CD4-positive, alpha-beta T cell treated with Interleukin-4 for 1 hour (primary cell): ENCODE results near the gene NOSIP.
A peak's percentile ranks its signal among the peaks of the same experiment; 100 is the strongest.

Experiments
- DNase-seq, 2 donors: peaks; one replicate each; pipeline ENCODE4 v3.0.0-alpha.2; 2020 to 2022

Gene NOSIP

DNA sequence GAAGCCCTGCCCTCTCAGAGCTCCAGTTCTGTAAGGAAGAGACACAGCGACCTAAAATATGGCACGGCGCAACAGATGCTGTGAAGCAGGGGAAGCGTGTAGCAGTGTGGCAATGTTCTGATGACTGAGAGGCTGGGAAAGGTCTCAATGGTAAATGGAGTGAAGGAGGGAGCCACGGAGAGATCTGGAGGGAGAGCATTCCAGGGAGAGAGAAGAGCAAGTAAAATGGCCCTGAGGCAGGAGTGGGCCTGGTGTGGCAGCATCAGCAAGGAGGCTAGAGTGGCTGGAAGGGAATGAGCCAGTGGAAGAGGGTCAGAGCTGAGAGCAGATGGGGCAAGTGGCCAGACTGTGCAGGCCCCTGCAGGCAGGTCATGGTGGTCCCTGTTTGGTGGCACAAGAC is 36.2 kb downstream of the NOSIP start:
- no peak for DNase-seq

DNA sequence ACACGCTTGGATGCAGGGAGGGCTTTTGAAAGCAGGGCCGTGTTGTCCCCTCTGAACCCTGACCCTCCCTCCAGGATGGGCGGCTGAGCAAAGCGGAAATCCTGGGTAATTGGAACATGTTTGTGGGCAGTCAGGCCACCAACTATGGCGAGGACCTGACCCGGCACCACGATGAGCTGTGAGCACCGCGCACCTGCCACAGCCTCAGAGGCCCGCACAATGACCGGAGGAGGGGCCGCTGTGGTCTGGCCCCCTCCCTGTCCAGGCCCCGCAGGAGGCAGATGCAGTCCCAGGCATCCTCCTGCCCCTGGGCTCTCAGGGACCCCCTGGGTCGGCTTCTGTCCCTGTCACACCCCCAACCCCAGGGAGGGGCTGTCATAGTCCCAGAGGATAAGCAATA is 37.3 kb downstream of the NOSIP start:
- no peak for DNase-seq

DNA sequence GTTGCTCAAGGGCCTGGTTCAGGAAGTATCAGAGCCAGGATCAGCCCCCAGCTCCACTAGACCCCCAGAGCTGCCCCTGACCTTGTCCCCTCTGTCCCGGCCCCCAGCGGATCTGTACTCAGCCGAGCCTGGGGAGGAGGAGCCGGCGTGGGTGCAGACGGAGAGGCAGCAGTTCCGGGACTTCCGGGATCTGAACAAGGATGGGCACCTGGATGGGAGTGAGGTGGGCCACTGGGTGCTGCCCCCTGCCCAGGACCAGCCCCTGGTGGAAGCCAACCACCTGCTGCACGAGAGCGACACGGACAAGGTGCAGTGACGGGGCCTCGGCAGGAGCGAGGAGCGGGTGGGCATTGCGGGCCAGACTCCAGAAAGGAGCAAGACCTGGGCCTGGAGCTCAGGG is 37.9 kb downstream of the NOSIP start:
- no peak for DNase-seq

DNA sequence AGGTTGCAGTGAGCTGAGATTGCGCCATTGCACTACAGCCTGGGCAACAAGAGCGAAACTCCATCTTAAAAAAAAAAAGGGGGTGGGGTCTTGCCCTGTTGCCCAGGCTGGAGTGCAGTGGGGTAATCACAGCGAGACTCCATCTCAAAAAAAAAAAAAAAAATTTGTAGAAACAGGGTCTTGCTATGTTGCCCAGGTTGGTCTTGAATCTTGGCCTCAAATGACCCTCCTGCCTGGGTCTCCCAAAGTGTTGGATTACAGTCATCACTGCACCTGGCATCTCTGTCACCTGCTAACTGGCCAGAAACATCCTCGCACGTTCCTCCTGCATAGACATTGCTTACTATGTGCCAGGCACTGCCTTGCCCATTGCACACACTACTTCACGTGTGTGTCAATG is 38.4 kb downstream of the NOSIP start:
- DNase-seq: no peak

DNA sequence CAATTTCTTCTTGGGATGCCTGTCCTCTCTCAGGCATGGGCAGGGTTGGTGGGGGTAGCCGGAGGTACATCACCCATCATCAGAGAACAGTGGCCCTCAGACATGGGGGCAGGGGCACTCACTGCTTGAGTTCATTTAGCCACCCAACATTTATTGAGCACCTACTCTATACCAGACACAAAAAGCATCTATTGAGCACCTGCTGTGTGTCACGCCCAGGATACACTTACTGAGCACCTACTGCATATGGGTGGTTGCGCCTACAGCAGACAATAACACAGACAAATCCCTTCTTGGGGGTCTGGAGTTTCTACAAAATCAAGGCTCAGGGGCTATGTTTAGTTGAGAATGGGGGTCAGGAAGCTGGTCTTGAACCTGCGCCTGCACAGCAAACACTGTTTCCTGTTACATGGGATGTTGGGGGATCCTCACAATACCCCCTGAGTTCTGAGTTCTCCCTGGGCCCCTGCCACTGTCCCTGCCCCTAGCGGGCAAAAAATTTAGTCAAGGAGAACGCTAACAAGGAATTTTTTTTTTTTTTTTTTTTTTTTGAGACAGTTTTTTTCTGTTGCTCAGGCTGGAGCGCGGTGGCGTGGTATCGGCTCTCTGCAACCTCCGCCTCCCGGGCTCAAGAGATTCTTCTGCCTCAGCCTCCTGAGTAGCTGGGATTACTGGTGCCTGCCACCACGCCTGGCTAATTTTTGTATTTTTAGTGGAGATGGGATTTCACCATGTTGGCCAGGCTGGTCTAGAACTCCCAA is 41.0 kb downstream of the NOSIP start:
- DNase-seq: no peak

DNA sequence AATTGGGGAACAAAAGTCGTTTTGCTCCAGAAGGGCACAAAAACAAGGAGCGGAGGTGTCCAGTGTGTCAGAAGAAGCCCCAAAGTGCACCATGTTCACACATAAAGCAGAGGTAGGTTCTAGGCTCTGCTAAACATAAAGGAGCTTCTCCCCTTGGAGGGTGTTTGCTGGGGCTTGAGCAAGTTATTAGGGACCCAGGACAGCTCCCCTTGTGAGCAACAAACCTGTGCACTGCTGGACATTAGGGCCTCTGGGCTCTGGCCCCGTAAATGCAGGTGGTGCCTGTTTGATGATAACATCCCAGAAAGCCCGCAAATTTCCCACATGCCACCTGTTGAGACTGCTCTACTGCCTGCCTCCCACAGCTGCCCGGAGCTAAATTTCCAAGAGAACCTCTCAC is 41.7 kb downstream of the NOSIP start:
- no peak for DNase-seq

DNA sequence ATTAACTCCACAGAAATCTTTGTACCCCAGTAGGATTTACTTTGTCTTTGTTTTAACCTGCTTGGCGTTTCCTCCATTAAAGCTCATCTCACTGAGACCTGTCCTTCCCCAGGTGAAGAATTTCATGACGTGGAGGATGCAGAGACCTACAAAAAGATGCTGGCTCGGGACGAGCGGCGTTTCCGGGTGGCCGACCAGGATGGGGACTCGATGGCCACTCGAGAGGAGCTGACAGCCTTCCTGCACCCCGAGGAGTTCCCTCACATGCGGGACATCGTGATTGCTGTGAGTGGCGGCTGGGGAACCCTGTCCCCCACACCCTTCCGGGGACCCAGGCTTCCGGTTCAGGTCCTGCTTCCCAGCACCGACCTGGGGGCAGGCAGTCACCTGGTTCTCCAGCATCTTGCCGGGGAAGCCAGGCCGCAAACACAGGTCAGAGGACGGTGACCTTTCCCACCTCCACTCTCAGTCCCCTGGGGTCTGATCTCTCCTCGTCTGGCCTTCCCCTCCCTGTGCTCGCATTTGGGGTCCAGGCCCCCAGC is 43.4 kb downstream of the NOSIP start:
- no peak for DNase-seq

DNA sequence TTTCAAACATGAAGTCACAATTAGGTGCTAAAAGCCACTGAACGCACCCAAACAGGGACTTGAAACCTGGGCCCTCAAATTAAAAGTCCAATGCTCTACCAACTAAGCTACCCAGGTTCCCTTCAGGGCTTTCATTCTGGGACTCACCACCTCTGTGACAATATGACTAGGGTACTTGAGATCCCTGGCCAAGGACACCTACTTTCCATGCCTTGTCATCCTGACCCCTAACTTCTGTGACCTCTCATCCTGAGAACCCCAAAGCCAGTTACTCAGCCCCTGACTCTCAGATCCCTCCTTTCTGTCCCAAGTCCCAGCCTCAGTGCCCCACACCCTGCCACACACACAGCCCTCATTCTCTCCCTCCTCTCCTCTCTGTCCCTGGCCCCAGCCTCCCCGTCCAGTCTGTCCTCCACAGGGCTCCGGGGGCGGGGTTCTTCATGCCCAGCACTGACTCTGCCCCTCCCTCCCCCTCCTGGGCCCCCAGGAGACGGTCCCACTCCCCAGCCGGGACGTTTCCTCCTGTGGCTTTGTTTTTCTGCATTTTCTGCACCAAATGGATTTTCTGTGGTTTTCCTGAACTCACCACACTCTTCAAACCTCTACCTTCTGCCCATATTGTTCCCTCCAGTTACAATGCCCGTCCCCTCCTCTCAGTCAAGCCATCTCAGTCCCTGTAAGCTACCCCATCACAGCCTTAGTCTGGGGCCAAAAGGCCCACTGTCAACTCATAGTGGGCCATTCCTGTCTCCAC is 45.5 kb downstream of the NOSIP start:
- DNase-seq: peak in 1 of 2 donors; percentile 10

DNA sequence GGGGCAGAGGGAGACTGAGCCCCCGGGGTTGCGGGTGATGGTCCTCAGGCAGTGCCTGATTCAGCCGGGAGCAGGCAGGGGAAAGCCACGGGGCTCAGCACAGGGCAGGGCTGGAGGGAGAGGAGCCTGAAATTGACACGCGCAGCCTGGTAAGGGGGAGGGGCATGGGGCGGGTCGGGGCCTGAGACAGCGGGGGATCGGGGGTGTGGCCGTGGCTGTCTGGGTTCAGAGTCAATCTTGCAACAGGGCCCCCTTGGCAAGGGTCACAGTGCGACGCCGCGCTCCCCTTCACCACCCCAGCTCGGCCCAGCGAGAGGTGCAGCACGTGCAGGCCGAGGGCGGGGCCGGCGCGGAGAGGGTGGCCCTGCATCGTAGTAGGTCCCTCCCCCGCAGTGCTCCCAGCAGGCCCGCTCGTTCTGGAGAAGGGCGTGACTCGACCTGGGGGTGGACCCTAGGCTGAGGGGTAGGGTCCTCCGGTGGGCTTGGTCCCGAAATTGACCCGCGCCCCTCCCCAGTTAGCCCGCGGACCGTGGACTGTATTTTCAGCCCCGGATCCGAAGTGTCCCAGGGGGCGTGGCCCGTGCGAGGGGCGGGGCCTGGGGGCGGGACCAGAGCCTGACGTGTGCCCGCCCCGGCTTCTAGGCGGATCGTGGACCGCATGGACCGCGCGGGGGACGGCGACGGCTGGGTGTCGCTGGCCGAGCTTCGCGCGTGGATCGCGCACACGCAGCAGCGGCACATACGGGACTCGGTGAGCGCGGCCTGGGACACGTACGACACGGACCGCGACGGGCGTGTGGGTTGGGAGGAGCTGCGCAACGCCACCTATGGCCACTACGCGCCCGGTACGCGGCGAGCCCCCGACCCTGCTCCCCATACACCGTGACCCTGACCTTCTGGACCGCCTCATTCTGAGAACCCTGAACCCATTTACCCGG is 46.5 kb downstream of the NOSIP start:
- DNase-seq: peak; percentile 83 to 85

DNA sequence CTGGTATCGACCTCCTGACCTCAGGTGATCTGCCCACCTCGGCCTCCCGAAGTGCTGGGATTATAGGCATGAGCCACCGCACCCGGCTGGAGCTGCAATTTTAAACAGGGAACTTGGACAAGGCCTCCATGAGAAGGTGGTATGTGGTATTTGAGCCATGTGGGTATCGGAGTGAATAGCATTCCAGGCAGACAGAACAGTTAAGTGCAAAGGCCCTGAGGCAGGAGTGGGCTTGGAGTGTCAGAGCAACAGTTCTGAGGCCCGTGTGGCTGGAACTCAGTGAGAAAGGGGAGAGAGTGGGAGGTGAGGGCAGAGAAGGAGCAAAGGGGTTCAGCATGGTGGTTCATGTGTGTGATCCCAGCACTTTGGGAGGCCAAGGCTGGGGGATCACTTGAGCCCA is 49.6 kb downstream of the NOSIP start:
- no peak for DNase-seq

DNA sequence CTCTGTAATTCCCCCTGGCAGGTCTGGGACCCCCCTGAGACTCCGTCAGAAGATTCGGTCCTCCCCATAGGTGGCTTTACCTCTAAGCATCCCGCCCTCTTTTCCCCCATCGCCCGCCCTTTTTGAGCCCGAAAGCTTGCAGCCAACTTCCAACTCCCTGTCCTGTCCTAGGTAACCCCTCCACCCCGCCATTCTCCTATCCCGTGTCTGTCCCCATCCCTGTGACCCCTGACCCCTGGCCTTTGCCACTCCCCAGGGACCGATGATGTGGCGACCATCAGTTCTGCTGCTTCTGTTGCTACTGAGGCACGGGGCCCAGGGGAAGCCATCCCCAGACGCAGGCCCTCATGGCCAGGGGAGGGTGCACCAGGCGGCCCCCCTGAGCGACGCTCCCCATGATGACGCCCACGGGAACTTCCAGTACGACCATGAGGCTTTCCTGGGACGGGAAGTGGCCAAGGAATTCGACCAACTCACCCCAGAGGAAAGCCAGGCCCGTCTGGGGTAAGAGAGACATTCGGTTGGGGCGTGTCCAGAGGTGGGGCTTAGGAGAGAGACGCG is 52.1 kb downstream of the NOSIP start:
- DNase-seq: no peak

DNA sequence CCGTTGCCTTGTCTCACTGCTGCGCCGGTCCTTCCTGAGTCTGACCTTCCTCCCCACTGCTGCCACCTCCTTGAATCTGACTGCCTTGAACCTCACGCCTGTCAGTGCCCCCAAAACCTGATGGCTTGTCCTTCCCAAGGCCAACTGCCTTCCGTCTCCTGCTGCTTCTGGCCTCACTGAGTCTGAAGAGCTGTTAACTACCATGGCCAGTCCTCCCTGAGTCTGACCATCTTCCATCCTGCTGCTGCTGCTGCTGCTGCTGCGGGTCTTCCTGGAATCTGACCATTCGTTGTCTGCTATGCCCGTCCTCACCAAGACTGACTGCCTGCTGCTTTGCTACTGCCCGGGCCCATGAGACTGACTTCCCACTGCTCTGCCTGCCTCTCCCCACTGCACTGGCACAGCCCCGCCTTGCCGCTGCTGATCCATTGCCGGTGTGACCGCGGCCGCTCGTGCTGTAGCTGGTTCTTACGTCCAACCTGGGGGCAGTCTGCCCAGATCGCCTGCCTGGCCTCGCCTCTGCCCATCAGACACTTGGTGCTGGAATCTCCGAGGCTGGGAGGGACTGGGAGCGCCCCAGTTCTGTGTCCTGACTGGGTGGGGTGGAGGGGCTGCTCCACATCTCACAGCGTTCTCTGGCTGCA is 55.4 kb downstream of the NOSIP start:
- DNase-seq: no peak

DNA sequence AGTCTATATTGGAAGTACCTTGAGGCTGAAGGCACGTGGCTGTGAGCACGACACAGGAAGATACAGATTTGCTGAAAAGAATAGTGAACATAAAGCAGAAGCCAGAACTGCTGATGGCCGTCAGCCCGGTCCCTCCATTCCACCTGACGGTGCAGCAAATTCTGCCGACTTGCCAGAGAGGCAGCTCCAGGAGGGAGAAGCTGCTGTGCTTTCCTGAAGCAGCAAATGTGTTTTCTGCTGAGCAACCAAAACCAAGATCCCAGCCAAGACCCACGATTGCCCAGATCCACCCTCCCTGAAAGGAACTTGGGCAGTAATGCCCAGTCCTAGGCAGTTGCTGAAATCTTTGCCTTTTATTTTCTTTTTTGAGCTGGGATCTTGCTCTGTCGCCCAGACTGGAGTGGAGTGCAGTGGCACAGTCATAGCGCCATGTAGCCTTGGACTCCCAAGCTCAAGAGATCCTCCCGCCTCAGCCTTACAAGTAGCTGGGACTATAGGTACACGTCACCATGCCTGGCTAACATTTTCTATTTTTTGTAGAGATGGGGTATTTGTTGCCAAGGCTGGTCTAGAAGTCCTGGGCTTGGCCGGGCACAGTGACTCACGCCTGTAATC is 59.5 kb downstream of the NOSIP start:
- no peak for DNase-seq

DNA sequence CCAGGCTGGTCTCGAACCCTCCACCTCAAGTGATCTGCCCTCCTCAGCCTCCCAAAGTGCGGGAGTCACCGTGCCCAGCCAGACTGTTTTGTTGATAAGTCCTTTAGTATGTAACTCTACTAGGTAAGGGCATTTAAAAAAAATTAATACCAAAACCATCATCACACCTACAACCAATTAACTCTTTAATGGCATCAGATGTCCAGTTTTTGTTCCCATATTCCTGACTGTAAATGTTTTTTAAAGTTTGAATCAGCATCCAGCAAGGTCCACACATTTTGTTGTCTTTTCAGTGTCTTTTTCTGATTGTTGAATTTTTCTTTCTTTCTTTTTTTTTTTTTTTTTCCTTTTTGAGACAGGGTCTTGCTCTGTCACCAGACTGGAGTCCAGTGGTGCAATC is 62.3 kb downstream of the NOSIP start:
- DNase-seq: no peak

DNA sequence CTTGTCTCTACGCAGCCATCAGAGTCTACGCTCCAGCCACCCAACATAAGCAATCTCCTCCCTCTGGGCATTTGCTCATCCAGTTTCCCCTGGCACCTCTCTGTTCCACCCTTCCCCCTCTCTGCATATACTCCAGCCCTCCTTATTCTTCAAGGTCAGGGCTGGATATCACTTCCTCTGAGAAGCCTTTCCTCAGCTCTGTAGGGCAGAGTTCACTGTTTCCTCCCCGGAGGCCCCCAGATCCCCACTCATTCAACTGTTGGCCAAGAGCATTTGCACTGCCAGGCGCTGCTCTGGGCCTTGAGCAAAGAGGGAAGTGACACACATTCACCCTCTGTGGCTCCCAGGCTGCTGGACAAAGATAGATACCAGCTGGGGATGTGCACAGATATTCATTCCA is 64.6 kb downstream of the NOSIP start:
- DNase-seq: peak in 1 of 2 donors; percentile 61

DNA sequence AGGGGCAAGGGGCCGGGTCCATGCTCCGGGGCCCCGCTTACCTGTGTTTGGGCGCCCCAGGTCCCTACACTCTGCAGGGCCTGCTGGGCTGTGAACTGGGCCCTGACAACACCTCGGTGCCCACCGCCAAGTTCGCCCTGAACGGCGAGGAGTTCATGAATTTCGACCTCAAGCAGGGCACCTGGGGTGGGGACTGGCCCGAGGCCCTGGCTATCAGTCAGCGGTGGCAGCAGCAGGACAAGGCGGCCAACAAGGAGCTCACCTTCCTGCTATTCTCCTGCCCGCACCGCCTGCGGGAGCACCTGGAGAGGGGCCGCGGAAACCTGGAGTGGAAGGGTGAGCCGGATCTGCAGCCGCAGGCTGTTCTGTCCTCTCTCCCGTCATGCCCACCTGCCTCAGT is 66.2 kb downstream of the NOSIP start:
- DNase-seq: no peak

DNA sequence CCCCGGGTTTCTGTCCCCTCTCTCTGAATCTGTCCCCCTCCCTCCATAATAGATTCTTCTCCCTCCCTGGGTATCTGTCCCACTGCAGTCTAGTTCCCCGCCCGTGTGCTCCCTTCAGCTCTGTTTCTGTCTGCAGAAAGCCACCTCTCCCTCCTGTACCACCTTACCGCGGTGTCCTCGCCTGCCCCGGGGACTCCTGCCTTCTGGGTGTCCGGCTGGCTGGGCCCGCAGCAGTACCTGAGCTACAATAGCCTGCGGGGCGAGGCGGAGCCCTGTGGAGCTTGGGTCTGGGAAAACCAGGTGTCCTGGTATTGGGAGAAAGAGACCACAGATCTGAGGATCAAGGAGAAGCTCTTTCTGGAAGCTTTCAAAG is 66.6 kb downstream of the NOSIP start:
- DNase-seq: no peak

DNA sequence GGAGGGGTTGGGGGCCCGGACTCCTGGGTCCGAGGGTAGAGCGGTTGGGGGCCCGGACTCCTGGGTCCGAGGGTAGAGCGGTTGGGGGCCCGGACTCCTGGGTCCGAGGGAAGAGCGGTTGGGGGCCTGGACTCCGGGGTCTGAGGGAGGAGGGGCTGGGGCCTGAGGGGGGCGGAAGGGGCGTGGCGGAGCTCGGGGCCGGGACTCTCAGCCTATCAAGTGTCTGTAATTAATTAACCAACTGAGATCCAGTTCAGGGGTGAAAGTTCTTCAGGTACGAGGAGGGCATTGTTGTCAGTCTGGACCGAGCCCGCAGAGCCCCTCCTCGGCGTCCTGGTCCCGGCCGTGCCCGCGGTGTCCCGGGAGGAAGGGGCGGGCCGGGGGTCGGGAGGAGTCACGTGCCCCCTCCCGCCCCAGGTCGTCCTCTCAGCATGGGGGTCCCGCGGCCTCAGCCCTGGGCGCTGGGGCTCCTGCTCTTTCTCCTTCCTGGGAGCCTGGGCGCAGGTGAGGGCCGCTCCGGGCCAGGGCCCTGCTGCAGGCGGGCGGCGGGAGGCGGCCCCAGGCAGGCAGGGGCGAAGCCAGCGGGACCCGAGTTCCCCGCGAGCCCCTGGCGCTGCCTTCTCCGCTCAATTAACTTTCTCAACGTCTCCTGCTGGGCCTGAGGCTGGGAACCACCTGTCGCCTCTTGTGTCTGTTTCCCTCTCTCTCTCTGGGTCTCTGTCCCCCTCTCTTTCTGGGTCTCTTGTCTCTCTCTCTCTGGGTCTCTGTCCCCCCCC is 67.2 kb downstream of the NOSIP start:
- peak in 1 of 2 donors; percentile 38 for DNase-seq

DNA sequence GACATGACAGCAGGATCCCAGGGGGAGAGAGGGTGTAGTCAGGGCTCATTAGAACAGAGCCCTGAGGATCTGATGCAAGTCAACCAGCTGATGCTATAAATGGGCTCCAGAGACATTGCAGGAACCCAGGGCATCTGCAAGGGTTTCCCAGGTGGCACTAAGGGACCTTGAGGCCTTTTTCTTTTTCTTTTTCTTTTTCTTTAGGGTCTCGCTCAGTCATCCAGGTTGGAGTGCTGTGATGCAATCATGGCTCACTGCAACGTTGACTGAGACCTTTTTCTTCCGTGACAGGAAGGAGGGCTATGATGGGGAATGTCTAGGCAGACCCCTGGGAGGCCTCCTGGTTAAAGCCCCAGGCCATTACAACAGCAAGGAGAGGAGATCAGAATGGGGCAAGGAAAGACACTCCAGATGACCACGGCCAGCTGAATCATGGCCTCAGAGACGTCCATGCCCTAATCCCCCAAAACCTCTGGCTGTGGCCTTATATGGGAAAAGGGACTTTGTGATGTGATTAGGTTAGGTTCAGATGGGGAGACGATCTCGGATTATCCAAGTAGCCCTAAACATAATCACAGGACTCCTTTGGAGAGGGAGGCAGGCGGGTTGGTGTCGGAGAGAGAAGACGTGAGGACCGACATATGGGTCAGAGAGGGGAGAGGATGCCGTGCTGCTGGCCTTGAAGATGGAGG is 72.4 kb downstream of the NOSIP start:
- DNase-seq: no peak

DNA sequence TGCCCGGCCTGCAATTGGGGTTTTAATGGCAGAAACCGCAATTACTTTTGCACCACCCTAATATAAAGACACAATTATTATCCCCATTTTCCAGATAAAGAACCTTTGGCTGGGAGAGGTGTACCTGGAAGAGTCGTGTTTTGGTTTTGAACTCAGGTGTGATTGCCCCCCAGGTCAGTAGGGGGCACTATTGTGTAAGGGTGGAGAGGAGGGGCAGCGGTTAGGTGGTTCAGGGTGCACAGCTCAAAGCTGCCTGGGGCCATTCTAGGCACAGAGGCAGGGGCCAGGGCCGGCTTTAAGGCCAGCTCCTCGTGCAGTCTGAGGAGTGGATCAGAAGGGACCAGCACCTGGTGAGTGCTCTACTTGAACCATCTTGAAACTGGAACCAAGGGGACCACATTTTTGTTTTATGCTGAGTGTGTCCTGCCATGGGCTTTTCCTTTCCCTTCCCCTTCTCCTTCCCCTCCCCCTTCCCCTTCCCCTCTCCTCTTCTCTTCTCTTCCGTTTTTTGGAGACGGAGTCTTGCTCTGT is 73.7 kb downstream of the NOSIP start:
- peak; percentile 82 to 87 for DNase-seq
